ENCODE data around the gene ALG10.
A peak's percentile ranks its signal among the peaks of the same experiment; 100 is the strongest.
"Not testable (repeated sequence)": the region's sequence is repeated elsewhere in the genome, so short reads cannot be mapped to it uniquely, and the experiment has no call there.

Gene ALG10

GRCh38 chr12:34016361-34016760, 5.9 kb upstream of the ALG10 start:
- no peak for TF ChIP-seq CTCF (IDR thresholded peaks at IDR 0.05; ENCODE audit: borderline replicate concordance, control extremely low read depth, extremely low read depth, insufficient read depth, missing control alignments)
- in situ Hi-C loops (cut with MboI; ENCODE audit: low sequenced_read_pairs, unreplicated experiment): loop anchor here (10.0 to 25.0 kb wide), 3 partner anchors 1079 to 1554 kb away; partner anchors contain the start of gene YARS2
- no peak for DNase-seq (ENCODE audit: low spot score)

GRCh38 chr12:34021071-34021470, 1.2 kb upstream of the ALG10 start:
- no peak for DNase-seq (ENCODE audit: low spot score)
- TF ChIP-seq CTCF (IDR thresholded peaks at IDR 0.05; ENCODE audit: borderline replicate concordance, control extremely low read depth, extremely low read depth, insufficient read depth, missing control alignments): no peak
- in situ Hi-C loops (cut with MboI; ENCODE audit: low sequenced_read_pairs, unreplicated experiment): loop anchor here (25.0 kb wide), 2 partner anchors 1084 to 1559 kb away; no protein-coding TSS in a partner anchor

GRCh38 chr12:34027661-34028060, 5.4 kb downstream of the ALG10 start:
- DNase-seq (ENCODE audit: low spot score); in situ Hi-C loops (cut with MboI; ENCODE audit: low sequenced_read_pairs, unreplicated experiment): not testable (repeated sequence)

GRCh38 chr12:34030591-34030990, 8.3 kb downstream of the ALG10 start:
- in situ Hi-C loops (cut with MboI; ENCODE audit: low sequenced_read_pairs, unreplicated experiment): no loop called here
- no peak for TF ChIP-seq CTCF (IDR thresholded peaks at IDR 0.05; ENCODE audit: borderline replicate concordance, control extremely low read depth, extremely low read depth, insufficient read depth, missing control alignments)
- no peak for DNase-seq (ENCODE audit: low spot score)

GRCh38 chr12:34033628-34034296, 11.5 kb downstream of the ALG10 start:
- TF ChIP-seq CTCF (IDR thresholded peaks at IDR 0.05; ENCODE audit: borderline replicate concordance, control extremely low read depth, extremely low read depth, insufficient read depth, missing control alignments): peak; percentile 41
- in situ Hi-C loops (cut with MboI; ENCODE audit: low sequenced_read_pairs, unreplicated experiment): no loop called here
- peak; percentile 5 for DNase-seq (ENCODE audit: low spot score)

- in situ Hi-C loops (cut with MboI; ENCODE audit: low sequenced_read_pairs, unreplicated experiment); DNase-seq (ENCODE audit: low spot score): not testable (repeated sequence)
Observed at GRCh38 chr12:34038357-34038756, 16.1 kb downstream of the ALG10 start.

GRCh38 chr12:34046570-34046969, 24.3 kb downstream of the ALG10 start:
- in situ Hi-C loops (cut with MboI; ENCODE audit: low sequenced_read_pairs, unreplicated experiment): no loop called here
- DNase-seq (ENCODE audit: low spot score): no peak
- TF ChIP-seq CTCF (IDR thresholded peaks at IDR 0.05; ENCODE audit: borderline replicate concordance, control extremely low read depth, extremely low read depth, insufficient read depth, missing control alignments): no peak

- DNase-seq (ENCODE audit: low spot score); in situ Hi-C loops (cut with MboI; ENCODE audit: low sequenced_read_pairs, unreplicated experiment): not testable (repeated sequence)
Observed at GRCh38 chr12:34047855-34048254, 25.6 kb downstream of the ALG10 start.

Measured in GM13976 (cell line).